Lower leg skin (tissue), 4 donors: Measurements from ENCODE around the gene CELF3. TPM values are rescaled to one million over a fixed set of nuclear protein-coding genes. Genes with fewer than 3 reads are reported as not detected.

ENCODE experiments used
- DNase-seq, 2 donors: peaks; one replicate each; pipeline ENCODE4 v3.0.0-alpha.2; 2019; ENCODE audit warnings: low spot score in 2 of 2
- H3K4me3 ChIP-seq: fragments of 200-600 bp; sonication (generic); 2 replicates; pipeline ENCODE4 v1.5.1; 2017; ENCODE audit warnings: mild to moderate bottlenecking, low read depth; ENCODE audit not compliant: poor library complexity, severe bottlenecking
- CTCF ChIP-seq, 3 donors: fragments of 450-650 bp; IDR thresholded peaks; one replicate each; pipeline ENCODE4 v1.5.1; 2016; ENCODE audit warnings: antibody characterized with exemption in 3 of 3, mild to moderate bottlenecking in 3 of 3, moderate library complexity in 2 of 3
- POLR2A ChIP-seq, 2 donors: fragments of 450-650 bp; IDR thresholded peaks; one replicate each; pipeline ENCODE4 v1.6.1; 2016 to 2017; ENCODE audit warnings: antibody characterized with exemption in 2 of 2, mild to moderate bottlenecking in 1 of 2, moderate library complexity in 1 of 2
- WGBS, 2 donors: methylation state at CpG; one replicate each; pipeline ENCODE4 v1.1.5; 2018; 5-methylcytosine and 5-hydroxymethylcytosine counted together
- intact Hi-C: fragments of 100-400 bp; cut with DNase I; formaldehyde crosslinking; loops from one replicate; pipeline ENCODE4 v1.15.0; 2023; ENCODE audit warnings: low total_unique reads
- total RNA-seq, 4 donors: library from RNA; depleted of rRNA; stranded (reverse); fragments of >200 nt; gene quantifications; one replicate each; pipeline ENCODE4 v1.1.0, GENCODE V29; 2016

Gene CELF3
- total RNA-seq, 4 donors from 2014 or later, result not detected

- no peak for DNase-seq
- intact Hi-C loops, result no loop called here
- 38 to 41% methylated on average over 17 of the region's 17 CpGs for WGBS, 2 donors
- TF ChIP-seq POLR2A (IDR thresholded peaks at IDR 0.05) (no peak), CTCF (IDR thresholded peaks at IDR 0.05) (no peak)
- no peak overlapping the region for H3K4me3 ChIP-seq
These were observed 5.3 kb upstream of the CELF3 start for GRCh38 chr1:151721788-151722510.

- intact Hi-C loops, result no loop called here
- 8 to 9% methylated on average over 33 to 43 of the region's 44 CpGs for WGBS, 2 donors
- no peak for DNase-seq
- TF ChIP-seq POLR2A (IDR thresholded peaks at IDR 0.05) (no peak), CTCF (IDR thresholded peaks at IDR 0.05) (no peak)
- H3K4me3 ChIP-seq, result no peak within 1 kb of the TSS
These were observed 4.6 kb upstream of the CELF3 start, which contains the start of gene RIIAD1 for GRCh38 chr1:151720974-151721787. RIIAD1 (plus strand) TSS chr1:151721522; CDS start chr1:151721537, 15 bp downstream.

- DNase-seq, result no peak
- intact Hi-C loops, result no loop called here
- TF ChIP-seq POLR2A (IDR thresholded peaks at IDR 0.05), result no peak
- no peak overlapping the region for H3K4me3 ChIP-seq
- WGBS, 2 donors, result 34 to 38% methylated on average over 5 of the region's 5 CpGs
These were observed 4.0 kb upstream of the CELF3 start for GRCh38 chr1:151720554-151720953.

GRCh38 chr1:151720125-151720524 lies 3.5 kb upstream of the CELF3 start:
- H3K4me3 ChIP-seq, result no peak overlapping the region
- intact Hi-C loops, result no loop called here
- no peak for DNase-seq

GRCh38 chr1:151718666-151719065 lies 2.1 kb upstream of the CELF3 start:
- 81 to 84% methylated on average over 4 of the region's 4 CpGs for WGBS, 2 donors
- DNase-seq, result no peak
- no peak overlapping the region for H3K4me3 ChIP-seq
- TF ChIP-seq CTCF (IDR thresholded peaks at IDR 0.05) (no peak), POLR2A (IDR thresholded peaks at IDR 0.05) (no peak)
- intact Hi-C loops, result no loop called here

More at GRCh38 chr1:151720125-151720524, 3.5 kb upstream of the CELF3 start:
- 43% methylated on average over 1 of the region's 1 CpG for WGBS, 2 donors
- TF ChIP-seq POLR2A (IDR thresholded peaks at IDR 0.05) (no peak), CTCF (IDR thresholded peaks at IDR 0.05) (no peak)

- WGBS, 2 donors, result 40 to 52% methylated on average over 4 of the region's 4 CpGs
- TF ChIP-seq CTCF (IDR thresholded peaks at IDR 0.05) (no peak), POLR2A (IDR thresholded peaks at IDR 0.05) (no peak)
- intact Hi-C loops, result no loop called here
- no peak overlapping the region for H3K4me3 ChIP-seq
- no peak for DNase-seq
These were observed 1.4 kb upstream of the CELF3 start for GRCh38 chr1:151718011-151718431.
